ENCODE data around the gene ALDH1A1. TPM values are rescaled to one million over a fixed set of nuclear protein-coding genes. Genes with fewer than 3 reads are reported as not detected.
A peak's percentile ranks its signal among the peaks of the same experiment; 100 is the strongest.

Gene ALDH1A1
- total RNA-seq, 2 donors from 2014 or later: 16.8 to 427 TPM

DNA sequence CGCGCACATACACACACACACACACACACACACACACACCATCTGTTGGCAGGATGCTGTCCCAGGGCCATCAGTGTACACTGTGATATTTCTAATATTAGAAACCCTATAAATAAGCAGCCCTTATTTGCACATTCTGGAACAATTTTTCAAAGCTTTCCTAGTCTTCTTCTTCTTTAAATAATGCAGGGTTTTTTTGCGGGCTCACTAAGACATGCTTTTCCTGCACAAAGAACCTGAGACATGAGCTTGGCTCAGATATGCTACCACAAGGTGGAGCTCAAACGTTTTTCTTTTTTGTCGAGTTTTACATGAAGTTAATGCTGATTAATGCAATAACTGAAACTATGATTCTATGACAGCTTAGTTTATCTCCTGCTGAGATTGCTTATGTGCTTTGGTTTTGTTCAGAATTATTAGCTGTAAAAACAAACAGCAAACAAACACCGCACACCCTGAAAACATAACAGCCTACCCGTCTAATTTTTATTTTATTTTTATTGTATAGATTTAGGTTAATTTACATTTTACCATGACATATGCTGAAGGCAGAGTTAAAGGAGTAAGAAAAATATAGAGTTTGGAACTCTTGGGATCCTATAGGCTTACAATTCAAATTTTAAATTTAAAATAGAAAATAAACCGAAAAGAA, 95.8 kb downstream of the ALDH1A1 start:
- no peak overlapping the region for H3K27ac ChIP-seq
- WGBS: 46% methylated on average over 8 of the region's 8 CpGs
- no peaks in the 10 kb centered on the region for H3K27me3 ChIP-seq (replicated peaks; ENCODE audit: insufficient read depth)
- H3K4me3 ChIP-seq: no peak overlapping the region
- no peaks in the 10 kb centered on the region for H3K36me3 ChIP-seq
- no peaks in the 10 kb centered on the region for H3K4me1 ChIP-seq (replicated peaks)
- intact Hi-C loops (cut with DNase I): loop anchor here (5.0 kb wide), 2 partner anchors 165 to 225 kb away; no protein-coding TSS in a partner anchor
- TF ChIP-seq POLR2A (IDR thresholded peaks at IDR 0.05): no peak
- peak; percentile 10 to 63 (median 58) for TF ChIP-seq CTCF (IDR thresholded peaks at IDR 0.05)
- peak; percentile 7 for TF ChIP-seq POLR2AphosphoS5 (IDR thresholded peaks at IDR 0.05)
- no peaks in the 10 kb centered on the region for H3K9me3 ChIP-seq
- peak; percentile 27 for DNase-seq (ENCODE audit: low spot score)

- H3K36me3 ChIP-seq: no peaks in the 10 kb centered on the region
- WGBS: 82% methylated on average over 5 of the region's 5 CpGs
- H3K27me3 ChIP-seq (replicated peaks; ENCODE audit: insufficient read depth): no peaks in the 10 kb centered on the region
- no peak overlapping the region for H3K4me3 ChIP-seq
- no peak overlapping the region for H3K27ac ChIP-seq
- no peak for TF ChIP-seq POLR2AphosphoS5 (IDR thresholded peaks at IDR 0.05)
- no peak for TF ChIP-seq CTCF (IDR thresholded peaks at IDR 0.05)
- no peak for TF ChIP-seq POLR2A (IDR thresholded peaks at IDR 0.05)
- intact Hi-C loops (cut with DNase I): loop anchor here (5.0 kb wide), 2 partner anchors 166 to 226 kb away; no protein-coding TSS in a partner anchor
- H3K4me1 ChIP-seq (replicated peaks): no peaks in the 10 kb centered on the region
- H3K9me3 ChIP-seq: no peaks in the 10 kb centered on the region
- no peak for DNase-seq (ENCODE audit: low spot score)
These were observed 96.8 kb downstream of the ALDH1A1 start for GRCh38 chr9:72855890-72856523.

DNA sequence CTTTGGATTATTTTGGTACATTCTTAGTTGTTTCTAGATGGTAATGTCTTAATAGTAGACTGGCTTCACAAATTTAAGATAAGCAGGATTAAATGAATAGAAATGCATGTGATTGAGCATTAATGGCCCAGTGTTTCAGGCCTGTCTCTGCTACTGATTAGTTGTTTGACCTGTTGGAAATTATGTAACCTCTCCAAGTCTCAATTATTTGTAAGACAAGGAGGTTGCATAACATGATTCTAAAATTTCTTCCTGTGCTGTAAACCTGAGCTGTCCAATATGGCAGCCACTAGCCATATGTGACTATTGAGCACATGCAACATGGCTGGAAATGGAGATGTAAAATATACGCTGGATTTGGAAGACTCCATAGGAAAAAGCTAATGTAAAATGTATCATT, 97.5 kb downstream of the ALDH1A1 start:
- H3K27ac ChIP-seq: no peak overlapping the region
- no peak for DNase-seq (ENCODE audit: low spot score)
- H3K4me3 ChIP-seq: no peak overlapping the region
- no peaks in the 10 kb centered on the region for H3K4me1 ChIP-seq (replicated peaks)
- no peaks in the 10 kb centered on the region for H3K36me3 ChIP-seq
- 96% methylated on average over 1 of the region's 1 CpG for WGBS
- no peaks in the 10 kb centered on the region for H3K9me3 ChIP-seq
- H3K27me3 ChIP-seq (replicated peaks; ENCODE audit: insufficient read depth): no peaks in the 10 kb centered on the region
- intact Hi-C loops (cut with DNase I): loop anchor here (5.0 kb wide), 2 partner anchors 167 to 227 kb away; no protein-coding TSS in a partner anchor
- TF ChIP-seq CTCF (IDR thresholded peaks at IDR 0.05) (no peak), POLR2A (IDR thresholded peaks at IDR 0.05) (no peak), POLR2AphosphoS5 (IDR thresholded peaks at IDR 0.05) (no peak)

Other genes starting within 250 kb of the ALDH1A1 start
- gene ANXA1, start 198.8 kb upstream of the ALDH1A1 start, total RNA-seq: 100 to 1,000 TPM in 1 of 2 donors, 10 to 100 TPM in 1; 65.3 to 341 TPM

All from prostate gland (tissue), 2 donors.